Astrocyte (in vitro differentiated cells and primary cell): ENCODE results near the gene CMIP. TPM values are rescaled to one million over a fixed set of nuclear protein-coding genes. Genes with fewer than 3 reads are reported as not detected.

Source experiments
- DNase-seq: peaks from one replicate; pipeline ENCODE4 v3.0.0-alpha.2; 2010; ENCODE audit warnings: low read depth
- FAIRE-seq: peaks from 2 replicates; lab custom pipeline; 2011; peaks lifted over from hg19 to GRCh38; lab: Jason Lieb, UNC
- H2AFZ ChIP-seq: 2 replicates; pipeline ENCODE4 v1.6.0; 2012; ENCODE audit warnings: low read depth, low read length, inconsistent platforms
- H3K27ac ChIP-seq: 2 replicates; pipeline ENCODE4 v1.5.1; 2011; ENCODE audit warnings: low read depth, low read length, inconsistent platforms
- H3K27me3 ChIP-seq: 2 replicates; pipeline ENCODE4 v1.6.0; 2011; ENCODE audit warnings: low read length, inconsistent platforms; ENCODE audit not compliant: insufficient read depth
- H3K36me3 ChIP-seq: 2 replicates; pipeline ENCODE4 v1.5.1; 2011; ENCODE audit warnings: low read length, inconsistent platforms; ENCODE audit not compliant: insufficient read depth
- H3K4me1 ChIP-seq: 2 replicates; pipeline ENCODE4 v1.5.1; 2011; ENCODE audit warnings: low read length, inconsistent platforms; ENCODE audit not compliant: insufficient read depth
- H3K4me2 ChIP-seq: 2 replicates; pipeline ENCODE4 v1.6.0; 2012; ENCODE audit warnings: low read length, inconsistent platforms
- H3K4me3 ChIP-seq: 2 replicates; pipeline ENCODE4 v1.5.1; 2011; ENCODE audit warnings: low read depth, mild to moderate bottlenecking, low read length, inconsistent platforms; ENCODE audit not compliant: insufficient read depth
- H3K79me2 ChIP-seq: 2 replicates; pipeline ENCODE4 v1.6.0; 2012; ENCODE audit warnings: mild to moderate bottlenecking, low read length, inconsistent platforms; ENCODE audit not compliant: insufficient read depth
- H3K9ac ChIP-seq: 2 replicates; pipeline ENCODE4 v1.6.0; 2012; ENCODE audit warnings: mild to moderate bottlenecking, low read length, inconsistent platforms
- H3K9me3 ChIP-seq: 2 replicates; pipeline ENCODE4 v1.5.1; 2012; ENCODE audit warnings: low read depth, mild to moderate bottlenecking, low read length, inconsistent platforms; ENCODE audit not compliant: insufficient read depth
- H4K20me1 ChIP-seq: 2 replicates; pipeline ENCODE4 v1.6.0; 2012; ENCODE audit warnings: low read length, inconsistent platforms; ENCODE audit not compliant: insufficient read depth
- H3K27ac Mint-ChIP-seq: one replicate; pipeline ENCODE4 v1.8.0; 2021; ENCODE audit warnings: mild to moderate bottlenecking, mixed read lengths; ENCODE audit not compliant: unreplicated experiment
- H3K27me3 Mint-ChIP-seq: one replicate; pipeline ENCODE4 v1.8.0; 2021; ENCODE audit warnings: low read depth, mixed read lengths; ENCODE audit not compliant: unreplicated experiment
- H3K36me3 Mint-ChIP-seq: one replicate; pipeline ENCODE4 v1.8.0; 2021; ENCODE audit warnings: low read depth, mixed read lengths; ENCODE audit not compliant: unreplicated experiment
- H3K4me1 Mint-ChIP-seq: one replicate; pipeline ENCODE4 v1.8.0; 2021; ENCODE audit warnings: low read depth, mixed read lengths; ENCODE audit not compliant: unreplicated experiment
- H3K4me3 Mint-ChIP-seq: one replicate; pipeline ENCODE4 v1.8.0; 2021; ENCODE audit warnings: mild to moderate bottlenecking, moderate library complexity, mixed read lengths; ENCODE audit not compliant: unreplicated experiment
- H3K9me3 Mint-ChIP-seq: one replicate; pipeline ENCODE4 v1.8.0; 2021; ENCODE audit warnings: mild to moderate bottlenecking, mixed read lengths; ENCODE audit not compliant: unreplicated experiment
- EZH2 ChIP-seq: IDR thresholded peaks from 2 replicates; pipeline ENCODE4 v1.6.1; 2012; ENCODE audit warnings: mild to moderate bottlenecking, low read length, inconsistent platforms; ENCODE audit not compliant: insufficient read depth
- total RNA-seq: library from RNA; stranded (reverse); gene quantifications from 2 replicates; pipeline ENCODE4 v1.2.1, GENCODE V29; 2021
- TF ChIP-seq, protein P1 (sequence below): IDR thresholded peaks from 2 replicates; pipeline ENCODE4 v1.5.1; 2011; ENCODE audit warnings: low read depth, mild to moderate bottlenecking, inconsistent platforms, low read length, moderate library complexity; ENCODE audit not compliant: insufficient read depth

The CMIP gene
- total RNA-seq, 1 donor from 2014 or later: 71.5 TPM

DNA sequence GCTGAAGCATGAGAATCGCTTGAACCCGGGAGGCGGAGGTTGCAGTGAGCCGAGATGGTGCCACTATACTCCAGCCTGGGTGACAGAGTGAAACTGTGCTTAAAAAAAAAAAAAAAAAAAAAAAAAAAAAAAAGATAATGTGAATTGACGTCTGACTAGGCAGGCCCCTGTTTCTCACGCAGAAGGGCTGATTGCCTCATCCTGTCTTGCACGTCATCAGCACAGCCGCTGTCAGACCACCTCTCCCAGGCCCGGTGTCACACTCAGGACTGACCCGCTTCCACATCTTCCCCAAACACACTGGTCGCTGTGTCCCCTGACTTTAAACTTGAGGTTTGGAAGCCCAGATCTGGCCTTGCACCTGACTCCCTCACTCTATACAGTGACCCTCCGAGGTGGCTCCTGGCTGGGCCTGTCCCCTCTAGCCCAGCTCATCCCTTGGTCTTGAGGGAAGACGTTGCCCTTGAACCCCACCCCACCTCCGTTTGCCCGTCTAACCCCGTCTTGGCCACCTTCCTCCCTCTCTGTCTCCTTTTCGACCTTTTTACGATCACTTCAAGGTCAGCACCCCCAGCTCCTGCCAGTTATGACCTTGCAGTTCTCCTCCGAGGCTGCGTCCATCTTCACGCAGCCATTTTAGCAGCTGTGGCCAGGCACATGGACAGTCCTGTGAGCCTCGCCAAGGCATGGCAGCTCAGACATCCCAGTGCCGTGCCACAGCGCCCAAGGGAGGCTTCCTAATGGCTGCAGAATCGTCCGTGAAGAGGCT lies 184.6 kb downstream of the CMIP start:
- H3K79me2 ChIP-seq: peaks cover 9% of the 10 kb centered on the region
- H3K4me3 ChIP-seq: no peak overlapping the region
- no peak overlapping the region for H2AFZ ChIP-seq
- no peak overlapping the region for H3K4me2 ChIP-seq
- DNase-seq (no peak), FAIRE-seq (no peak)
- H3K27ac Mint-ChIP-seq: no peak overlapping the region
- no peaks in the 10 kb centered on the region for H3K9me3 Mint-ChIP-seq
- H3K27me3 ChIP-seq: no peaks in the 10 kb centered on the region
- H3K36me3 Mint-ChIP-seq: peaks cover 9% of the 10 kb centered on the region
- no peaks in the 10 kb centered on the region for H3K36me3 ChIP-seq
- H3K4me3 Mint-ChIP-seq: no peak overlapping the region
- H3K9me3 ChIP-seq: no peaks in the 10 kb centered on the region
- peaks cover 15% of the 10 kb centered on the region for H3K4me1 Mint-ChIP-seq
- no peaks in the 10 kb centered on the region for H3K27me3 Mint-ChIP-seq
- TF ChIP-seq, protein P1, sequence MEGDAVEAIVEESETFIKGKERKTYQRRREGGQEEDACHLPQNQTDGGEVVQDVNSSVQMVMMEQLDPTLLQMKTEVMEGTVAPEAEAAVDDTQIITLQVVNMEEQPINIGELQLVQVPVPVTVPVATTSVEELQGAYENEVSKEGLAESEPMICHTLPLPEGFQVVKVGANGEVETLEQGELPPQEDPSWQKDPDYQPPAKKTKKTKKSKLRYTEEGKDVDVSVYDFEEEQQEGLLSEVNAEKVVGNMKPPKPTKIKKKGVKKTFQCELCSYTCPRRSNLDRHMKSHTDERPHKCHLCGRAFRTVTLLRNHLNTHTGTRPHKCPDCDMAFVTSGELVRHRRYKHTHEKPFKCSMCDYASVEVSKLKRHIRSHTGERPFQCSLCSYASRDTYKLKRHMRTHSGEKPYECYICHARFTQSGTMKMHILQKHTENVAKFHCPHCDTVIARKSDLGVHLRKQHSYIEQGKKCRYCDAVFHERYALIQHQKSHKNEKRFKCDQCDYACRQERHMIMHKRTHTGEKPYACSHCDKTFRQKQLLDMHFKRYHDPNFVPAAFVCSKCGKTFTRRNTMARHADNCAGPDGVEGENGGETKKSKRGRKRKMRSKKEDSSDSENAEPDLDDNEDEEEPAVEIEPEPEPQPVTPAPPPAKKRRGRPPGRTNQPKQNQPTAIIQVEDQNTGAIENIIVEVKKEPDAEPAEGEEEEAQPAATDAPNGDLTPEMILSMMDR: no peak
- TF ChIP-seq EZH2: no peak
- no peak overlapping the region for H3K9ac ChIP-seq
- no peak overlapping the region for H3K27ac ChIP-seq
- peaks cover 32% of the 10 kb centered on the region for H3K4me1 ChIP-seq
- peaks cover 79% of the 10 kb centered on the region for H4K20me1 ChIP-seq

DNA sequence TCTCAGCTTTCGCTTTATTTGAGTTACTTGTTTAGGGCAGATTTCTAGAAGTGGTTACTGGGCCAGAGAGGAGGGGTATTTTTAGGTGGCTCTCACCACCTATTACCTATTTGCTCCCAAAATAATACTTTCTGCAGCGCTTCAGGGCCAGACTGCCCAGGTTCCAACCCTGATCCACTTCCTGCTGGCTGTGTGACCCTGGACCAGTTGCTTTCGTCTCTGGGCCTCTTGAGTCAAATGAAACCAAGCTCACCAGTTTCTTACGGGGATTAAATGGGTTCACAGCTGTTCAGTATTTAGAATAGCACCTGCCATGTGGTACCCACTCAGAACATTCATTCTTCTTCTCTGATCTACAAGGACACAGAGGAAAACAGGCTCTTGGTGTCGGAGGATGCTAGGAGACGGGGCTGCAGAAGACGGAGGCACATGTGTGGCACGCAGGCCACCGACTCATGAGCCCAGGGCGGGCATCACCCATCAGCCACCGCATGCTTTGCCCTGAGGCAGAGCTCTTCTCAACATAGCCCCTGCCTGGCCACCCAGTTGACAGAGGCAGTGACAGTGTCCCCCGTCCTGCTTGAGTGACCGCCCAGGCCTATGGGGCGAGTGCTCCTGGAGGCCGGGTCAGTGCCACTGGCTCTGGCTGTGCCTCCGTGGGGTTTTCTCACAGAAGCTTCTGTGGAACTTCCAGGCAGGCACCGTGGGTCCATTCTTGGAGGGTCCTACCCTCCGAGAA lies 185.5 kb downstream of the CMIP start:
- peaks cover 9% of the 10 kb centered on the region for H3K36me3 Mint-ChIP-seq
- no peak overlapping the region for H3K27ac Mint-ChIP-seq
- H3K4me3 Mint-ChIP-seq: no peak overlapping the region
- Histone ChIP-seq H3K79me2 (peaks cover 9% of the 10 kb centered on the region), H3K27ac (no peak overlapping the region), H3K4me1 (peaks cover 39% of the 10 kb centered on the region), H4K20me1 (peaks cover 77% of the 10 kb centered on the region), H3K4me2 (no peak overlapping the region), H3K9ac (no peak overlapping the region), H3K36me3 (no peaks in the 10 kb centered on the region), H3K4me3 (no peak overlapping the region), H3K27me3 (no peaks in the 10 kb centered on the region), H3K9me3 (no peaks in the 10 kb centered on the region), H2AFZ (no peak overlapping the region)
- peaks cover 22% of the 10 kb centered on the region for H3K4me1 Mint-ChIP-seq
- FAIRE-seq (no peak), DNase-seq (no peak)
- no peak for TF ChIP-seq EZH2
- TF ChIP-seq, protein P1: no peak
- no peaks in the 10 kb centered on the region for H3K9me3 Mint-ChIP-seq
- no peaks in the 10 kb centered on the region for H3K27me3 Mint-ChIP-seq

DNA sequence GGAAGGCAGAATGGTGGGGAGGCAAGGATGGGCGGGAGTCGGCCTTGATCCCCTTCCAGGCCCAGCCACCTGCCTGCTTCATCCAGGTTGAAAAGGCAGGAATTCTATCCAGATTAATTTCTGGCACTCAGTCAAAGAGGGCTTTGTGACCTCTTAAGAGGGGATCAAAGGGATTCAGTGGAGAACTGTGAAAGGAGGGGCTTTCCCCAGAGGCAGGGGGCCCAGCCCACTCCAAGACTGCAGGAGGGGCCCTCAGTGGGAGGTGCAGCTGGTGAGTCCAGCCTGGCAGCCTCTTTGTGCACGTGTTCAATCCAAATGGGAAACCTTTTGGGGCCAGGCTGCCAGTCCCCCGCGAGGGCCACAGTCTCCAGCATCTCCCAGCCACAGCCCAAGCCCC lies 186.0 kb downstream of the CMIP start:
- Histone ChIP-seq H3K4me1 (peaks cover 33% of the 10 kb centered on the region), H3K27me3 (no peaks in the 10 kb centered on the region), H3K4me2 (no peak overlapping the region), H3K36me3 (no peaks in the 10 kb centered on the region), H3K9me3 (no peaks in the 10 kb centered on the region), H3K27ac (no peak overlapping the region), H3K79me2 (peaks cover 6% of the 10 kb centered on the region), H3K4me3 (no peak overlapping the region), H2AFZ (no peak overlapping the region), H3K9ac (no peak overlapping the region), H4K20me1 (peaks cover 77% of the 10 kb centered on the region)
- TF ChIP-seq, protein P1: no peak
- no peak for TF ChIP-seq EZH2
- H3K36me3 Mint-ChIP-seq: peaks cover 9% of the 10 kb centered on the region
- FAIRE-seq: no peak
- no peak overlapping the region for H3K27ac Mint-ChIP-seq
- no peak for DNase-seq
- no peaks in the 10 kb centered on the region for H3K9me3 Mint-ChIP-seq
- H3K4me1 Mint-ChIP-seq: peaks cover 23% of the 10 kb centered on the region
- no peaks in the 10 kb centered on the region for H3K27me3 Mint-ChIP-seq
- no peak overlapping the region for H3K4me3 Mint-ChIP-seq
